Kidney epithelial cell (primary cell): ENCODE data around the gene PUM1. TPM values are rescaled to one million over a fixed set of nuclear protein-coding genes. Genes with fewer than 3 reads are reported as not detected.
"Not testable (repeated sequence)": the region's sequence is repeated elsewhere in the genome, so short reads cannot be mapped to it uniquely, and the experiment has no call there.

Experiments used
- DNase-seq: peaks from one replicate; pipeline ENCODE4 v3.0.0-alpha.2; 2010; ENCODE audit warnings: low read depth
- H3K27me3 ChIP-seq: 2 replicates; pipeline ENCODE4 v1.6.0; 2011; ENCODE audit warnings: low read length; ENCODE audit not compliant: control insufficient read depth, insufficient read depth
- H3K36me3 ChIP-seq: 2 replicates; pipeline ENCODE4 v1.5.1; 2011; ENCODE audit warnings: low read length; ENCODE audit not compliant: control insufficient read depth, insufficient read depth
- H3K4me3 ChIP-seq: 2 replicates; pipeline ENCODE4 v1.5.1; 2011; ENCODE audit warnings: low read depth, mild to moderate bottlenecking, control low read depth, low read length
- total RNA-seq: library from RNA; depleted of rRNA; stranded (reverse); fragments of >200 nt; gene quantifications from 2 replicates; pipeline ENCODE4 v1.2.3, GENCODE V29; 2015
- TF ChIP-seq, protein P1 (sequence below): IDR thresholded peaks from 2 replicates; pipeline ENCODE4 v1.5.1; 2011; ENCODE audit warnings: mild to moderate bottlenecking, moderate library complexity, low read length, control low read depth, inconsistent platforms; ENCODE audit not compliant: insufficient read depth, poor library complexity, severe bottlenecking

PUM1 gene
- total RNA-seq, 1 donor from 2014 or later = 78.1 TPM

DNA sequence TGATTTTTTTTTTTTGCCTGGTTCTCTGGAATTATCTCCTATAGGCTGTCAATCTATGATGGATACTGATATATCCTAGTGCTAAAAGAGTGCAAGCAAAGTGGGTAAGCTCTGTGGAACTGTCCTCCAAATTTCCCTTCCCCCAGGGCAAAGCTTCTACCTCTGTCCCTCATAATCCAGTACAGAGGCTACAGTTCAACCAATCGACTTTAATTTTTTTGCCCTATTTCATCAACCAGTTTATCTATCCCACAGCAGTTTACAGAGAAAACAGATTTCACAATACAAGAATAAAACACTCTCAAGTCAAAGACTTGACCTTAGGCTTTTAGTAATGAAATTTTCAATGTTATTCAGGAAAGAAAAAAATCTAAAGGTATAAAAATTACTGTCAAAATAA, 13.9 kb downstream of the PUM1 start:
- TF ChIP-seq, protein P1, sequence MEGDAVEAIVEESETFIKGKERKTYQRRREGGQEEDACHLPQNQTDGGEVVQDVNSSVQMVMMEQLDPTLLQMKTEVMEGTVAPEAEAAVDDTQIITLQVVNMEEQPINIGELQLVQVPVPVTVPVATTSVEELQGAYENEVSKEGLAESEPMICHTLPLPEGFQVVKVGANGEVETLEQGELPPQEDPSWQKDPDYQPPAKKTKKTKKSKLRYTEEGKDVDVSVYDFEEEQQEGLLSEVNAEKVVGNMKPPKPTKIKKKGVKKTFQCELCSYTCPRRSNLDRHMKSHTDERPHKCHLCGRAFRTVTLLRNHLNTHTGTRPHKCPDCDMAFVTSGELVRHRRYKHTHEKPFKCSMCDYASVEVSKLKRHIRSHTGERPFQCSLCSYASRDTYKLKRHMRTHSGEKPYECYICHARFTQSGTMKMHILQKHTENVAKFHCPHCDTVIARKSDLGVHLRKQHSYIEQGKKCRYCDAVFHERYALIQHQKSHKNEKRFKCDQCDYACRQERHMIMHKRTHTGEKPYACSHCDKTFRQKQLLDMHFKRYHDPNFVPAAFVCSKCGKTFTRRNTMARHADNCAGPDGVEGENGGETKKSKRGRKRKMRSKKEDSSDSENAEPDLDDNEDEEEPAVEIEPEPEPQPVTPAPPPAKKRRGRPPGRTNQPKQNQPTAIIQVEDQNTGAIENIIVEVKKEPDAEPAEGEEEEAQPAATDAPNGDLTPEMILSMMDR = no peak
- H3K36me3 ChIP-seq = peaks cover 2% of the 10 kb centered on the region
- DNase-seq = no peak
- no peak overlapping the region for H3K4me3 ChIP-seq
- H3K27me3 ChIP-seq = no peaks in the 10 kb centered on the region

DNA sequence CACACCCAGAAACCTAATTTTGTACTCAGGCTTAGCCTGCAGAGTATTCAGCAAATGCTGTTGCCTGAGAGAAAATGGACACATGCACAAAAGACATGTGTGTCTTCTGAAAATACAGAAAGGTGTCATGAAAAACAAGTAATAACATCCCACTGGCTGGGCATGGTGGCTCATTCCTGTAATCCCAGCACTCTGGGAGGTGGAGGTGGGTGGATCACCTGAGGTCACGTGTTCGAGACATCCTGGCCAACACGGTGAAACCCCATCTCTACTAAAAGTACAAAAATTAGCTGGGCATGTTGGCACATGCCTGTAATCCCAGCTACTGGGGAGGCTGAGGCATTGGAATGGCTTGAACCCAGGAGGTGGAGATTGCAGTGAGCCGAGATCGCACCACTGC, 18.0 kb downstream of the PUM1 start:
- H3K4me3 ChIP-seq, DNase-seq, H3K36me3 ChIP-seq, H3K27me3 ChIP-seq: not testable (repeated sequence)

DNA sequence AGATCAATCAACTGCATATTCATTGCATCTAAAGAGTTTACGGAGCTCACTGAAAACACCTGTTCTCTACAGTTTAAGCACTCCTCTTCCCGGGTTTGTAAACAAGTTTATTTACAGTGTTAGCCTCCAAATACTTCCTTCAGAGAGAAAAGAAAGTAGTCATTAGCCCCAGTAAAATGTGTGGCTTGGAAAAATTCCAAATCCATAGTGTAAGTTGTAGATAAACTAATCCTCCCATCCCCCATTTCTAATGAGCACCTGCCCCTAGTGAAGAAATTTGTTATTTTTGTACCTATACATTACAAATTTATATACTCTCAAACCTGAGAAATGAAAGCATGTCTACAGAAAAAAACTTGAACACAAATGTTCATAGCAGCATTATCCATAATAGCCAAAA, 21.9 kb downstream of the PUM1 start:
- H3K36me3 ChIP-seq = no peaks in the 10 kb centered on the region

DNA sequence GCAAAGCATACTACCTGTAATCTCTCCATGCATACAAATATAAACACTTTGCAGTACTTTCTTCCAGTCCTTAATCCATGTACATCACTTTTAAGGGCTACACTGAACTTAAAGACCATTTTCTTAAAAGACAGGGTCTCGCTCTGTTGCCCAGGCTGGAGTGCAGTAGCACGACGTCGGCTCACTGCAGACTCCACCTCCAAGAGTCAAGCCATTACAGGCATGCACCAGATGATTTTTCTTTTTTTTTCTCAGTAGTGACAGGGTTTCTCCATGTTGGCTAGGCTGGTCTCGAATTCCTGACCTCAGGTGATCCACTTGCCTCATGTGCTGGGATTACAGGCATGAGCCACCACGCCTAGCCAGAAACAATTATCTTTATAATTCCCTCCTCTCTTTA, 22.9 kb downstream of the PUM1 start:
- DNase-seq = no peak
- Histone ChIP-seq H3K36me3 (no peaks in the 10 kb centered on the region), H3K27me3 (no peaks in the 10 kb centered on the region), H3K4me3 (no peak overlapping the region)
- TF ChIP-seq, protein P1 = no peak

More for the DNA sequence above, 21.9 kb downstream of the PUM1 start:
- Histone ChIP-seq H3K27me3 (no peaks in the 10 kb centered on the region), H3K4me3 (no peak overlapping the region)
- TF ChIP-seq, protein P1 = no peak
- DNase-seq = no peak

DNA sequence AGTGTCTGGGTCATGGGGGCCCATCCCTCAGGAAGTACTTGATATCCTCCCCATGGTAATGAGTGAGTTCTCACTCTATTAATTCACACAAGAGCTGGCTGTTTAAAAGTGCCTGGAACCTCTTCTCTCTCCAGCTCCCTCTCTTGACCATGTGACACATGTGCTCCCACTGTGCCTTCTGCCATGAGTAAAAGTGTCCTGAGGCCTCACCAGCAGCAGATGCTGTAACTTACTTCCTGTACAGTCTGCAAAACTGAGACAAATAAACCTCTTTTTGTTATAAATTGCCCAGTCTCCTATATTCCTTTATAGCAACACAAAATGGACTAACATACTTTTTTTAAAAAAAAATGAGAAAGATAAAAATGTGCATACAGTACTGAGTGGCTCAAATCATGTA, 24.0 kb downstream of the PUM1 start:
- no peak overlapping the region for H3K4me3 ChIP-seq
- DNase-seq = no peak
- TF ChIP-seq, protein P1 = no peak
- no peaks in the 10 kb centered on the region for H3K36me3 ChIP-seq
- no peaks in the 10 kb centered on the region for H3K27me3 ChIP-seq

DNA sequence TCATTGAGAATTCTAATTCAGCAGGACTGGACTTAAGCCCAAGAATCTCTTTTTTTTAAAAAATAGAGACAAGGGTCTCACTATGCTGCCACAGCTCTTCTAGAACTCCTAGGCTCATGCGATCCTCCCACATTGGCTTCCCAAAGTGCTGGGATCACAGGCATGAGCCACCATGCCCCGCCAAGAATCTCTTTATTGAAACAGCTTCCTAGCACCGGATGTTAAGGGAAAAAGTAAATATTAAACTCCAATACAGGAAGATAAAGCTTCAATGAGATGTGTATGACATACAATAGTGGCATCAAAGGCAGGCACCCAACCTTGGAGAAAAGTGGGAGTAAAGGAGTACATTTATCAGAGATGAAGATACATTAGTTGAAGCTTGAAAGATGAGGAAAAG, 25.5 kb downstream of the PUM1 start:
- TF ChIP-seq, protein P1 = no peak
- Histone ChIP-seq H3K27me3 (no peaks in the 10 kb centered on the region), H3K36me3 (no peaks in the 10 kb centered on the region), H3K4me3 (no peak overlapping the region)
- no peak for DNase-seq

DNA sequence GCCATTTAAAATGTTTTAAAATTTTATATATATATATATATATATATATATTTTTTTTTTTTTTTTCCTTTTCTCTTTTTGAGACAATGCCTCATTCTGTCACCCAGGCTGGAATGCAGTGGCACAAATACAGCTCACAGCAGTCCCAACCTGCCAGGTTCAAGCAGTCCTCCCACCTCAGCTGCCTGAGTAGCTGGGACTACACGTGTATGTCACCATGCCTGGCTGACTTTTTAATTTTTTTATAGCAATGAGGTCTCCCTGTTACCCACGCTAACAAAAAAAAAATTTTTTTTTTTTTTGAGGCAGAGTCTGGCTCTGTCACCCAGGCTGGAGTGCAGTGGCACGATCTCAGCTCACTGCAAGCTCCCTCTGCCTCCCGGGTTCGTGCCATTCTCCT, 26.6 kb downstream of the PUM1 start:
- not testable (repeated sequence) for H3K36me3 ChIP-seq, H3K27me3 ChIP-seq, DNase-seq, H3K4me3 ChIP-seq
